ENCODE data around the gene TBCCD1.
"Not testable (repeated sequence)": the region's sequence is repeated elsewhere in the genome, so short reads cannot be mapped to it uniquely, and the experiment has no call there.

TBCCD1 gene

GRCh38 chr3:186551387-186551786, 15.8 kb downstream of the TBCCD1 start:
- no peak for DNase-seq

- DNase-seq, result no peak
Measured at GRCh38 chr3:186549497-186549896, 17.6 kb downstream of the TBCCD1 start.

- DNase-seq, result no peak
Measured at GRCh38 chr3:186544281-186544680, 22.9 kb downstream of the TBCCD1 start, which contains the start of gene CRYGS. TSS of gene CRYGS (minus strand) at chr3:186544380. CDS start at chr3:186544326, 54 bp downstream.

- DNase-seq, result no peak
Measured at GRCh38 chr3:186540835-186541226, 26.3 kb downstream of the TBCCD1 start.

- DNase-seq, result peak; percentile 35
Measured at GRCh38 chr3:186540221-186540834, 26.8 kb downstream of the TBCCD1 start.

GRCh38 chr3:186538779-186539178, 28.4 kb downstream of the TBCCD1 start:
- DNase-seq, result no peak

GRCh38 chr3:186536883-186537844, 30.0 kb downstream of the TBCCD1 start:
- no peak for DNase-seq

GRCh38 chr3:186534113-186534669, 32.9 kb downstream of the TBCCD1 start:
- no peak for DNase-seq

- DNase-seq, result no peak
Measured at GRCh38 chr3:186532598-186533072, 34.5 kb downstream of the TBCCD1 start.

GRCh38 chr3:186531694-186532093, 35.4 kb downstream of the TBCCD1 start:
- not testable (repeated sequence) for DNase-seq

GRCh38 chr3:186530415-186530814, 36.7 kb downstream of the TBCCD1 start:
- no peak for DNase-seq

- DNase-seq, result no peak
Measured at GRCh38 chr3:186529201-186529999, 37.7 kb downstream of the TBCCD1 start.

GRCh38 chr3:186526256-186526606, 40.9 kb downstream of the TBCCD1 start:
- DNase-seq, result no peak

- no peak for DNase-seq
Measured at GRCh38 chr3:186525369-186526255, 41.5 kb downstream of the TBCCD1 start.

- DNase-seq, result no peak
Measured at GRCh38 chr3:186524616-186525015, 42.5 kb downstream of the TBCCD1 start.

- no peak for DNase-seq
Measured at GRCh38 chr3:186523434-186523833, 43.7 kb downstream of the TBCCD1 start.

GRCh38 chr3:186523022-186523421, 44.1 kb downstream of the TBCCD1 start:
- no peak for DNase-seq

- no peak for DNase-seq
Measured at GRCh38 chr3:186520957-186521842, 45.9 kb downstream of the TBCCD1 start.

- DNase-seq, result no peak
Measured at GRCh38 chr3:186520431-186520830, 46.7 kb downstream of the TBCCD1 start.

- DNase-seq, result no peak
Measured at GRCh38 chr3:186519021-186519658, 48.0 kb downstream of the TBCCD1 start.
